NOMO-1 treated with DMSO at 0.1 percent for 48 hours (cell line): ENCODE data around the gene GALM.
A peak's percentile ranks its signal among the peaks of the same experiment; 100 is the strongest.

Experiments
- DNase-seq: peaks from one replicate; lab custom pipeline; 2025; ENCODE audit not compliant: unreplicated experiment; lab: John Stamatoyannopoulos, UW

The GALM gene

GRCh38 chr2:38649176-38649728, 16.7 kb upstream of the GALM start:
- DNase-seq = no peak

DNA sequence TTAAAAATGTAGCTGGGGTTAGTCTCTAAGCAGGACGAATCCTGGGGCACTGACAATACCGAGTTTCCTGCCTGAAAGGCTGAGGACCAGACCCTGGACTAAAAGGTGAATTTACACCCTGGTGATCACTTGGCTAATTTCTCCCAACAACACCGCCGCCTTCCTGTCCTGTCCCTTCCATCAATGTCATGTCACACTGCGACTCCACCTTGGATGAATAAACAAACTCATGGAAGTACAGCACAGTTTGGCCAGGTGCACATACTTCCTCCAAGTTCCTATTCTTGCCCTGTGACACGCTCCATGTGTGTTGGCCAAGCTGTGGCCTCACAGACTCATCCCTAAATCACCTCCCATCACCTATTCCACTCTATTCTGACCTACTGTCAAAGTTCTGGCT, 15.9 kb upstream of the GALM start:
- DNase-seq = no peak

DNA sequence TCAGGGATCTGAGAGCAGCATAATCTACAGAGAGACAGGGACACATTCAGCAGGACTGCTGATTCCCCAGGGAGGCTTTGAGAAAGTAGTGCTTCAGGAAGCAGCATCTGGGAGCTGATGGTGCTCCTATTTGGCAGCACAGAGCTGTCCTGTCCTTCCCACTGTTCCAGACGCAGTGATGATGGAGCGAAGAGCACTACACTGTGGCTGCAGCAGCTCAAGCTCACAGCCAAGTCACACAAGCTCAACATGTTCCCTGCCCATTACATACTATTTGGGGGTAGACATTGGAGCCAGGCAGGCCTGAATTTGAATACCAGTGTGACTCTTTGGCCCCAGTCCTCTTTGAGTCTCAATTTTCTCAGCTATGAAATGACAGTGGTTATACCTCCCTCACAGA, 15.2 kb upstream of the GALM start:
- no peak for DNase-seq

DNA sequence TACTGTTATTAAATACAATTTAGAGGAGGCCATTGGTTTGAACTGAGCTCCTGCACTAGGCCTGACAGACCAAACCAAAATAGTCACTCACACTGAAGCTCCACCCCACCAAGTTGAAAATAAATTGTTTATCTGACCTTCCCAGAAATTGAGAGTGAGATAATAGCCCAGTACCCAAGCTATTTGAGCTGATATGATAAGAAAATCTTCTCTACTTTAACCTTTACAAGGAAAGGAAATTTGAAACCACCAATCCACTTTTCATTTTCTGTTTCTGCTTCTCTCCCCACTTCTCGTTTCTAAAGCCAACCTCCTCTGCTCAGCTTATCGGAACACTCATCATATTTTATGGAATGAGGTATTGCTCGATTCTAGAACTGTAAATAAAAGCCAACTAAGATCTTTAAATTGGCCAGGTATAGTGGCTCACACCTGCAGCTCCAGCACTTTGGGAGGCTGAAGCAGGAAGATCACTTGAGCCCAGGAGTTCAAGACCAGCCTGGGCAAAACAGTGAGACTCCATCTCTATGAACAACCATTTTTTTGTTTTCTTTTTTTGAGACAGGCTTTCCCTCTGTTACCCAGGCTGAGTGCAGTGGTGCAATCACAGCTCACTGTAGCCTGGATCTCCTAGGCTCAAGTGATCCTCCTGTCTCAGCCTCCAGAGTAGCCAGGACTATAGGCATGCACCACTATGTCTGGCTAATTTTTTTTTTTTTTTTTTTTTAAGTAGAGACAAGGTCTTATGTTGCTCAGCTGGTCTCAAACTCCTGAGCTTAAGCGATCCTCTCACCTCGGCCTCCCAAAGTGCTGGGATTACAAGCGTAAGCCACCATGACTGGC, 13.3 kb upstream of the GALM start:
- peak; percentile 73 for DNase-seq

DNA sequence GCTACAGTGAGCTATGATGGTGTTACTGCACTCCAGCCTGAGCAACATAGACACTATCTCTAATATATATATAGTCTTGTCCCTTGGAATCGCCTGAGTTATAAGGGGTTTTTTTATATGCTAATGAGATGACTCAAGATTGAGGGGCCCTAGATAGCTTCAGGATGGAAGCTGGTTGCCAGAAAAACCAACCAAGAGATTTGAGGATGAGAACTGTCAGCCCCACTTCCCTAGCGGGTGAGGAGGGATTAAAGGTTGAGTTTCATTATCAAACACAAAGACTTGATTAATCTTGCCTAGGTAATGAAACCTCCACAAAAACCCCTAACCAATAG, 12.6 kb upstream of the GALM start:
- no peak for DNase-seq

GRCh38 chr2:38653715-38654527, 12.0 kb upstream of the GALM start:
- peak; percentile 78 for DNase-seq

DNA sequence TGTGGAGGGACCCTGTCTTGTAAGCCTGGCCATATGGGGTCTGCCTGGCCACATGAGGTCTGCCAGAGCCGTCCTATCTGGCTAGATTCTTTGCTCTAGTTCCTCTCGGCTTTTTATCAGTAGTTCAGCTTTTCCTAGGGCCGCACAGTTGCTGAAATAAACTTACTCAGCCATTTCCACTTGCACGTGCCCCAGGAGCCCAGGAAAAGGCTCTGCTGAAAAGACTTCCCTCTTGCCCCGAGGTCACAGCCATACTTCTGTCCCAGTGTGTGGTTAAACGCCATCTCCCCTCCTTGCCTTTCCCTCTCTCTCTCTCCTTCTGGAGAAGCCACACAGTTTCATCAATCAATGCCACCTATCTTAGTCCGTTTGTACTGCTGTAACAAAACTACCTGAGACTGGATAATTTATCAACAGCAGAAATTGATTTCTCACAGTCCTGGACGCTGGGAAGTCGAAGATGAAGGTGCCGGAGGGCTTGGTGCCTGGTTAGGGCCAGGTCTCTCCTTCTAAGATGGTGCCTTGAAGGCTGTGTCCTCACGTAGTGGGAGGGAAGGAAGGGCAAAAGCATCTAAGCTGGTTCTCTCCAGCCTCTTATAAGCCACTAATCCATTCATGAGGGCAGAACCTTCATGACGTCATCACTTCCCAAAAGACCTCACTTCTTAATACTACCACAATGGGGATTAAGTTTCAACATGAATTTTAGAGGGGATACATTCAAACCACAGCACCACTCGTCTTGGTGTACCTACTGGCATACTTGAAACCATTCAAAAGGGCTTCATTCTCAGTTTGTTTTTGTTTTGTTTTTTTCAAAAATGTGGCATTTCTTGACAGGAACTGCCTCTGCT, 11.2 kb upstream of the GALM start:
- DNase-seq = peak; percentile 4

- DNase-seq = no peak
These were observed 10.5 kb upstream of the GALM start for GRCh38 chr2:38655441-38655840.

DNA sequence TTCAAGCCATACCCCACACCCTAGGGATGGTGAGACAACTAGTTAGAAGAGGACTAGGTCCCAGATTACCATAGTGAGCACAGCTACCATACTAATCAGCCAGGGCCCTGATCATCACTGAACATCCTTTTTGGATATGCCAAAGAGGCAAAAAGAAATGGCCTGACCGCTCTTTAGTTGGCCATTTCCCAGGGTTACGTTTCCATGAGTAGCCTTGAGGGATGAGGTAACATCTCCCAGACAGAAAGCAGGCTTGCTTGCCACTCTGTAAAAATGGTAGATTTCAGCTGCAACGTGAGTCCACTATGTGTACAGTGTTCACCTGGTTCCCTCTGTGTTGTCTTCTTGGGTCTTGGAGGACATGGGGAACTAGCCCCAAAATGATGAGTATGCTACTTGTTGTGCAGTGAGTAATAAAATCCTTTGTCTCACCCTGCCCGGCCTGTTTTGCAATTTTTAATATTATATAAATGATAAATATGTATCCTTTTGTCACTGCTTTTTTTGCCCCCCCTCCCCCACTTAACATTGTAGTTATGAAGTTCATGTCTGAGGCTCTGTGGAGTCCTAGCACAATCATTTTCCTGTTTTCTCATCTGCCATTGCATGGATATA, 8.9 kb upstream of the GALM start:
- DNase-seq = no peak

DNA sequence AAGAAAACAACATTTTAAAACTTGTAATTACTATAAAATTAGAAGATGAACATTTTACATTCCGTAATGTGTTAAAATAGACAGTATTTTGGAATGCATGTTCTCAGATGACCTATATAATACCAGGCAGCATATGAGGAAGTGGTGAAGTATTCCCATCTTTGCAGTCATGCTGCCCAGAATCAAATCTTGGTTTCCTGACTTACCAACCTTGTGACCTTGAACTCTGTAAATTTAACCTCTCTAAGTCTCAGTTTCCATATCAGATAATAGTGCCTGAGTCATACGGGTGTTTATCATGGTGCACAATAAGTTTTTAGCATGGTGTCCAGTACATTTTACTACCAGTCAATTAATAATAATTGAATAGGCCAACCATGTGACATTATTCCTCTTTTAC, 7.3 kb upstream of the GALM start:
- DNase-seq = no peak

GRCh38 chr2:38659115-38659514, 6.8 kb upstream of the GALM start:
- DNase-seq = no peak

GRCh38 chr2:38660282-38660681, 5.6 kb upstream of the GALM start:
- no peak for DNase-seq

- DNase-seq = no peak
These were observed 4.6 kb upstream of the GALM start for GRCh38 chr2:38661306-38661705.

- DNase-seq = peak; percentile 64
These were observed 619 bp downstream of the GALM start for GRCh38 chr2:38666556-38666910.

DNA sequence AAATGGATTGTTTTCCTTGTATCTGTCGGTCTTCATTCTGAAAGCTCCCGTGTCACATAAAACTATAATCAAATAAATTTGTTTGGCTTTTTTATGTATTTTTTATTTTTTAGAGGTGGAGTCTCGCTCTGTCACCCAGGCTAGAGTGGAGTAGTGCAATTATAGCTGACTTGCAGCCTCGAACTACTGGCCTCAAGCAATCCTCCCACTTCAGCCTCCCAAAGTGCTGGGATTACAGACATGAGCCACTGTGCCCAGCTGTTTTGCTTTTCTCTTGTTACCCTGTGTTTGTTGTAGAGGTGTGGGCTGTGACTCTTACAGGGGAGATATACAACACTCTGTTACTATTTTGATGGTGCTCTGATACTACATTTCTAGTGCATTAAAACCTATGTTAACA, 2.2 kb downstream of the GALM start:
- no peak for DNase-seq

DNA sequence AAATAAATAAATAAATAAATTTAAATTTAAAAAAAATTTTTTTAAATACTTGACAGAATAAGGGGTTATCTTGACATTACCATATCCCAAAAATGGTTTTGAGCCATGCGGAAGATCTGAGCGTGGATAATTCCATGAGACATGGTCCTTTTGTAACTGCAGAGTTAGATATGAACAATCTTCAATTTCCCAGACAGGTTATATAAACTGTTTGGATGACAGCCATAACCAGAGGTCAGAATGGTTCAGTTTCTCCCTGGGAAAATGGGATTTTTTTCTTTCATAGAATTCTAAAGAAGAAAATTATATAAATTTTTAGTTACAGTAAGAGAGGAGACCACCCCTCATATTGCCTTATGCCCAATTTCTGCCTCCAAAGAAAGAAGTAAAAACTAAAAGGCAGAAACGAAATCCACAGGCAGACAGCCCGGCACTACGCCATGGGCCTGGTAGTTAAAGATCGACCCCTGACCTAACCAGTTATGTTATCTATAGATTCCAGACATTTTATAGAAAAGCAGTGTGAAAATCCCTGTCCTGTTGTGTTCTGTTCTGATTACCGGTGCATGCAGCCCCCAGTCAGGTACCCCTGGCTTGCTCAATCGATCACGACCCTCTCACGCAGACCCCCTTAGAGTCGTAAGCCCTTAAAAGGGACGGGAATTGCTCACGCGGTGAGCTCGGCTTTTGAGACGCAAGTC, 3.0 kb downstream of the GALM start:
- DNase-seq = no peak

DNA sequence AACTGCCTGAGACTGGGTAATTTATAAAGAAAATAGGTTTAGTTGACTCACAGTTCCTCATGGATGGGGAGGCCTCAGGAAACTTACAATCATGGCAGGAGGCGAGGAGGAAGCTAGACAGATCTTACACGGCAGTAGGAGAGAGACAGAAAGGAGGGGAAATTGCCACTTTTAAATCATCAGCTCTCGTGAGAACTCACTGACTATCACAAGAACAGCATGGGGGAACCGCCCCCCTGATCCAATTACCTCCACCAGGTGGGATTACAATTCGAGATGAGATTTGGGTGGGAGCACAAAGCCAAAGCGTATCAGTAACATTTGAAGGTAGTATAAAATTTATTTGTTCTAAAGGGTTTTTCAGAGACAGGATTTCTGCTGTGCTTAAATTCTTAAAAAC, 5.4 kb downstream of the GALM start:
- DNase-seq = no peak

DNA sequence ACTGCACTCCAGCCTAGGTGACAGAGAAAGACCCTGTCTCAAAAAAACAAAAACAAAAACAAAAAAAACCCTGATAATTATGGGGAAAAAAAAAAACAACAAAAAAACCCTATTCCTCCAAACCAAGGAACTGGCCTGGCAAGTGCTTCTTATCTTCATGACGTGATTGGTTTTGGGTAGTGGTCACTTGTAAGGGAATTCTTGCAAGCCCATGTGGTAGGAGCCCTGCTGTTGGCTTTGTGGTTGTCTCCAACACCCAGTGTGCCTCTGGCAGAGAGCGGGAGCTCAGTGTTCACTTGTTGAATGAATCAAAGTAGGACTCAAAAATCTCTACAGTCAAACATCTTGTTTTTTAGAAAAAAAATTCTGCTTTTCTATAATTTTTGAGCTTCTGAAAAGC, 6.0 kb downstream of the GALM start:
- DNase-seq = no peak

- DNase-seq = no peak
These were observed 6.8 kb downstream of the GALM start for GRCh38 chr2:38672445-38673391.
